Coronary artery (tissue), 2 donors: ENCODE results near the gene AKAP13.

Experiments used
- DNase-seq: peaks from one replicate; pipeline ENCODE4 v3.0.0-alpha.2; 2017; ENCODE audit warnings: low spot score
- H3K27ac ChIP-seq, 2 donors: fragments of 200-600 bp; sonication (generic); one replicate each; pipeline ENCODE4 v1.5.1; 2016 to 2019
- H3K4me3 ChIP-seq: fragments of 200-600 bp; sonication (generic); 2 replicates; pipeline ENCODE4 v1.5.1; 2016; ENCODE audit warnings: mild to moderate bottlenecking, moderate library complexity
- CTCF ChIP-seq: fragments of 200-600 bp; sonication (generic); IDR thresholded peaks from one replicate; pipeline ENCODE4 v1.5.1; 2019; ENCODE audit warnings: antibody characterized with exemption

AKAP13 gene

GRCh38 chr15:85444122-85444745 lies 63.8 kb downstream of the AKAP13 start:
- DNase-seq: no peak

DNA sequence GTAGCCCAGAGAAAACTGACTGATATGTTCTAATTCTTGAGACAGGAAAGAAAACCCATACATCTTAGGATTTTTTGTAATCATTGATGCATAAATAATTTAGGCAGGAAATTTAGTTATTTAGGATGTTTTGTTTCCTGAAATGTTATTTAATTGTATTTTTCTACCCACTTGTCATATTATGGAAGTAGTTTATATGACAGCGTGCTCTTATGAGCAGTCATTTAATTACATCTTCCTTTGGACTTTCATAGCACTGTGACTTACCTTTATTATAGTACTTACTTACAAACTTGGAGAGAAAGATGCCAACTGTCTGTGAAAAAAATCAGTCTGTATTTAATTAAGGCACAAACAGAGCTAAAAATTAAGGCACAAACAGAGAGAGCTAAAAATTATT lies 65.0 kb downstream of the AKAP13 start:
- TF ChIP-seq CTCF: no peak
- H3K4me3 ChIP-seq: no peak overlapping the region
- DNase-seq: no peak
- no peak overlapping the region for H3K27ac ChIP-seq

More at GRCh38 chr15:85444122-85444745, 63.8 kb downstream of the AKAP13 start:
- Histone ChIP-seq H3K27ac (no peak overlapping the region), H3K4me3 (no peak overlapping the region)
- no peak for TF ChIP-seq CTCF

DNA sequence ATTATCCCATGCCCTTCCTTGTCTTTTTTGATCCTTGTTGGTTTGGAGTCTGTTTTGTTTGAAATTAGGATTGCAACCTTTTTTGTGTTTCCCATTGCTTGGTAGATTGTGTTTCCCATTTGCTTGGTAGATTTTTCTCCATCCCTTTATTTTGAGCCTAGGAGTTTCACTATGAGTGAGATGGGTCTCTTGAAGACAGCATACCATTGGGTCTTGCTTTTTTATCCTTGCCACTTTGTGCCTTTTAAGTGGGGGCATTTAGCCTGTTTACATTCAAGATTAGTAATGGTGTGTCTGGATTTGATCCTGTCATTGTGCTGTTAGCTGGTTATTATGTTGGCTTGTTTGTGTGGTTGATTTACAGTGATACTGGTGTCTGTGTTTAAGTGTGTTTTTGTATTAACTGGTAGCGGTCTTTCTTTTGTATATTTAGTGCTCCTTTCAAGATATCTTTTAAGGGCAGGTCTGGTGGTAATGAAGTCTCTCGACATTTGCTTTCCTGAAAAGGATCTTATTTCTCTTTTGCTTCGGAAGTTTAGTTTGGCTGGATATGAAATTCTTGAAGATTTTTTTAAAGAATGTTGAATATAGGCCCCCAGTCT lies 70.8 kb downstream of the AKAP13 start:
- TF ChIP-seq CTCF: no peak
- H3K4me3 ChIP-seq: no peak overlapping the region
- H3K27ac ChIP-seq: no peak overlapping the region
- no peak for DNase-seq

- Histone ChIP-seq H3K4me3 (no peak overlapping the region), H3K27ac (no peak overlapping the region)
- no peak for DNase-seq
- no peak for TF ChIP-seq CTCF
Observed at GRCh38 chr15:85452436-85452835, 72.0 kb downstream of the AKAP13 start.

GRCh38 chr15:85453144-85453872 lies 72.9 kb downstream of the AKAP13 start:
- DNase-seq: no peak
- no peak for TF ChIP-seq CTCF
- no peak overlapping the region for H3K4me3 ChIP-seq
- H3K27ac ChIP-seq: no peak overlapping the region

GRCh38 chr15:85454403-85454802 lies 74.0 kb downstream of the AKAP13 start:
- H3K27ac ChIP-seq: no peak overlapping the region

More at GRCh38 chr15:85454403-85454802, 74.0 kb downstream of the AKAP13 start:
- DNase-seq: no peak
- no peak for TF ChIP-seq CTCF
- H3K4me3 ChIP-seq: no peak overlapping the region
